SK-N-SH (cell line): ENCODE measurements around the gene HOMER2. TPM values are rescaled to one million over a fixed set of nuclear protein-coding genes. Genes with fewer than 3 reads are reported as not detected.

Experiments used
- CTCF ChIA-PET: fragments of 300-600, 350-600 bp; formaldehyde crosslinking; extraction: SDS; loops from one replicate; lab custom pipeline; 2021; lab: Yijun Ruan, JAX
- POLR2A ChIA-PET: fragments of 350-600 bp; sonication (Branson Sonifier 250); formaldehyde crosslinking; extraction: SDS; loops from one replicate; lab custom pipeline; 2020; ENCODE audit warnings: antibody characterized with exemption, inconsistent platforms; lab: Yijun Ruan, JAX
- DNase-seq: peaks from one replicate; pipeline ENCODE4 v3.0.0; 2012
- H2AFZ ChIP-seq: fragments of 200-600 bp; sonication (generic); 2 replicates; pipeline ENCODE4 v1.8.1; 2016; ENCODE audit warnings: antibody characterized with exemption, mild to moderate bottlenecking, low read depth
- H3F3A ChIP-seq: fragments of 200-600 bp; sonication (generic); replicated peaks from 2 replicates; pipeline ENCODE3; 2016; ENCODE audit warnings: antibody characterized with exemption, mild to moderate bottlenecking; ENCODE audit not compliant: insufficient read depth
- H3K27ac ChIP-seq, 2 experiments: fragments of 200-500 bp in 1 of 2; fragments of 200-600 bp in 1 of 2; sonication (Bioruptor generic) in 1 of 2; sonication (generic), shearing (Covaris generic) in 1 of 2; 2 replicates each; pipeline versions ENCODE4 v1.5.1 to v1.6.1; 2014 to 2016; ENCODE audit warnings: low read depth in 2 of 2, inconsistent platforms in 1 of 2, low read length in 1 of 2, mild to moderate bottlenecking in 1 of 2, mixed read lengths in 1 of 2
- H3K27me3 ChIP-seq: fragments of 200-600 bp; sonication (generic), shearing (Covaris generic); 2 replicates; pipeline ENCODE4 v1.6.1; 2016; ENCODE audit warnings: mixed run types; ENCODE audit not compliant: insufficient read depth
- H3K36me3 ChIP-seq, 2 experiments: fragments of 200-500 bp in 1 of 2; fragments of 200-600 bp in 1 of 2; sonication (Bioruptor generic) in 1 of 2; sonication (generic) in 1 of 2; replicated peaks in 1 of 2; 2 replicates each; pipeline versions ENCODE3 to v1.5.1; 2014 to 2016; ENCODE audit warnings: low read length in 1 of 2, mild to moderate bottlenecking in 1 of 2; ENCODE audit not compliant: insufficient read depth in 2 of 2, control insufficient read depth in 1 of 2
- H3K4me1 ChIP-seq, 2 experiments: fragments of 200-500 bp in 1 of 2; fragments of 200-600 bp in 1 of 2; sonication (Bioruptor generic) in 1 of 2; sonication (generic), shearing (Covaris generic) in 1 of 2; 2 replicates each; pipeline versions ENCODE4 v1.5.1 to v1.6.1; 2014 to 2016; ENCODE audit warnings: low read depth in 1 of 2, low read length in 1 of 2, mixed run types in 1 of 2; ENCODE audit not compliant: insufficient read depth in 2 of 2, control insufficient read depth in 1 of 2
- H3K4me2 ChIP-seq: fragments of 200-600 bp; sonication (generic), shearing (Covaris generic); 2 replicates; pipeline ENCODE4 v1.6.1; 2017; ENCODE audit warnings: mixed run types
- H3K4me3 ChIP-seq, 2 experiments: fragments of 200-500 bp in 1 of 2; fragments of 200-600 bp in 1 of 2; sonication (Bioruptor generic) in 1 of 2; sonication (generic), shearing (Covaris generic) in 1 of 2; 2 replicates each; pipeline versions ENCODE4 v1.5.1 to v1.8.1; 2014 to 2016; ENCODE audit warnings: low read depth in 2 of 2, inconsistent platforms in 1 of 2, low read length in 1 of 2, mild to moderate bottlenecking in 1 of 2, mixed read lengths in 1 of 2, moderate library complexity in 1 of 2
- H3K79me2 ChIP-seq: fragments of 200-600 bp; sonication (generic); 2 replicates; pipeline ENCODE4 v1.8.1; 2017; ENCODE audit warnings: mild to moderate bottlenecking; ENCODE audit not compliant: insufficient read depth
- H3K9ac ChIP-seq: fragments of 200-600 bp; sonication (generic); 2 replicates; pipeline ENCODE4 v1.6.1; 2017; ENCODE audit warnings: mixed run types
- H3K9me2 ChIP-seq: fragments of 200-600 bp; sonication (generic); 2 replicates; pipeline ENCODE4 v1.6.1; 2017; ENCODE audit warnings: mixed run types
- H3K9me3 ChIP-seq: fragments of 200-600 bp; sonication (generic); 2 replicates; pipeline ENCODE4 v1.6.1; 2017; ENCODE audit warnings: mixed run types, mild to moderate bottlenecking, moderate library complexity
- H4K20me1 ChIP-seq: fragments of 200-600 bp; sonication (generic); 2 replicates; pipeline ENCODE4 v1.6.1; 2017; ENCODE audit warnings: mild to moderate bottlenecking, mixed run types; ENCODE audit not compliant: insufficient read depth
- CHD2 ChIP-seq: fragments of 150-350 bp; IDR thresholded peaks from 2 replicates; pipeline ENCODE4 v1.6.1; 2018; ENCODE audit warnings: low read length; ENCODE audit not compliant: partially characterized antibody
- EP300 ChIP-seq, 2 experiments: IDR thresholded peaks; 2 replicates each; pipeline versions ENCODE4 v1.4.0 to v1.6.1; 2012; ENCODE audit warnings: borderline replicate concordance in 1 of 2, low read depth in 1 of 2, low read length in 1 of 2
- FOSL2 ChIP-seq: IDR thresholded peaks from 2 replicates; pipeline ENCODE4 v1.4.0; 2012; ENCODE audit warnings: low read depth, mild to moderate bottlenecking, moderate library complexity, borderline replicate concordance
- JUND ChIP-seq: IDR thresholded peaks from 2 replicates; pipeline ENCODE4 v1.4.0; 2012
- MAX ChIP-seq: IDR thresholded peaks from 2 replicates; pipeline ENCODE4 v1.4.0; 2012; ENCODE audit warnings: low read depth
- NFIC ChIP-seq: IDR thresholded peaks from 2 replicates; pipeline ENCODE4 v1.4.0; 2012; ENCODE audit warnings: borderline replicate concordance
- PBX3 ChIP-seq: IDR thresholded peaks from 2 replicates; pipeline ENCODE4; 2012
- POLR2AphosphoS5 ChIP-seq: IDR thresholded peaks from 2 replicates; pipeline ENCODE4 v1.6.1; 2012; ENCODE audit warnings: low read depth, low read length
- RAD21 ChIP-seq: IDR thresholded peaks from 2 replicates; pipeline ENCODE4 v1.6.1; 2012; ENCODE audit warnings: mild to moderate bottlenecking, low read length
- RCOR1 ChIP-seq: fragments of 150-350 bp; IDR thresholded peaks from 2 replicates; pipeline ENCODE4 v1.6.1; 2017; ENCODE audit warnings: antibody characterized with exemption, low read length
- REST ChIP-seq: IDR thresholded peaks from 2 replicates; pipeline ENCODE4 v1.6.1; 2012; ENCODE audit warnings: mild to moderate bottlenecking, low read depth, low read length, moderate library complexity
- RFX5 ChIP-seq: IDR thresholded peaks from 2 replicates; pipeline ENCODE4 v1.6.1; 2012; ENCODE audit warnings: mild to moderate bottlenecking, improper control_type of control experiment, low read length
- RXRA ChIP-seq: IDR thresholded peaks from 2 replicates; pipeline ENCODE4 v1.4.0; 2012; ENCODE audit warnings: low read depth, mild to moderate bottlenecking, borderline replicate concordance
- TAF1 ChIP-seq: IDR thresholded peaks from 2 replicates; pipeline ENCODE4 v1.6.1; 2012; ENCODE audit warnings: low read depth, mild to moderate bottlenecking, low read length, moderate library complexity, borderline replicate concordance
- TEAD4 ChIP-seq: IDR thresholded peaks from 2 replicates; pipeline ENCODE4 v1.4.0; 2012; ENCODE audit warnings: mild to moderate bottlenecking, borderline replicate concordance; ENCODE audit not compliant: insufficient read depth
- WGBS: methylation state at CpG from one replicate; pipeline ENCODE4 v1.1.6; 2017; ENCODE audit warnings: low lambda C conversion rate; 5-methylcytosine and 5-hydroxymethylcytosine counted together
- polyA plus RNA-seq, 3 experiments: library from polyadenylated mRNA; depleted of rRNA; stranded (reverse); fragments of >200 nt; gene quantifications; 2 replicates each; pipeline ENCODE4 v1.2.3, GENCODE V29; 2012

Gene HOMER2
- polyA plus RNA-seq, 1 of the 3 experiments (the other 2 are of a cell fraction): 7.3 TPM

GRCh38 chr15:82918607-82919230 is 33.8 kb downstream of the HOMER2 start:
- no peak for DNase-seq
- H4K20me1 ChIP-seq: no peaks in the 10 kb centered on the region
- H3K9me2 ChIP-seq: no peaks in the 10 kb centered on the region
- H3K27ac ChIP-seq: no peak overlapping the region
- H3K9me3 ChIP-seq: no peaks in the 10 kb centered on the region
- H3F3A ChIP-seq: no peaks in the 10 kb centered on the region
- no peak overlapping the region for H3K4me2 ChIP-seq
- no peak overlapping the region for H3K9ac ChIP-seq
- H3K27me3 ChIP-seq: no peaks in the 10 kb centered on the region
- WGBS: 85% methylated on average over 6 of the region's 6 CpGs
- ChIA-PET POLR2A (no interaction called here), CTCF (no interaction called here)
- H2AFZ ChIP-seq: no peak overlapping the region
- H3K79me2 ChIP-seq: no peaks in the 10 kb centered on the region
- no peaks in the 10 kb centered on the region for H3K36me3 ChIP-seq
- H3K4me1 ChIP-seq: peaks cover 0 to 2% of the 10 kb centered on the region in 2 experiments; a peak in 1 of 4 replicates
- no peak overlapping the region for H3K4me3 ChIP-seq
- TF ChIP-seq CHD2 (no peak), TEAD4 (no peak), PBX3 (no peak), JUND (no peak), NFIC (no peak)

GRCh38 chr15:82918162-82918561 is 34.4 kb downstream of the HOMER2 start:
- WGBS: 62% methylated on average over 5 of the region's 6 CpGs
- DNase-seq: no peak
- Histone ChIP-seq H2AFZ (no peak overlapping the region), H3K79me2 (no peaks in the 10 kb centered on the region), H3K36me3 (no peaks in the 10 kb centered on the region), H3K27ac (no peak overlapping the region), H3K9me3 (no peaks in the 10 kb centered on the region), H3K27me3 (no peaks in the 10 kb centered on the region), H3K9ac (no peak overlapping the region), H3K4me2 (no peak overlapping the region), H3K4me3 (no peak overlapping the region), H3F3A (no peaks in the 10 kb centered on the region), H3K4me1 (peaks cover 0 to 2% of the 10 kb centered on the region in 2 experiments; a peak in 1 of 4 replicates), H3K9me2 (no peaks in the 10 kb centered on the region), H4K20me1 (no peaks in the 10 kb centered on the region)
- ChIA-PET POLR2A (no interaction called here), CTCF (no interaction called here)
- TF ChIP-seq RFX5 (no peak), PBX3 (no peak), POLR2AphosphoS5 (no peak), REST (no peak), TAF1 (no peak), RCOR1 (no peak), JUND (no peak), RXRA (no peak), RAD21 (no peak), FOSL2 (no peak), EP300 (IDR thresholded peaks at IDR 0.05; ENCODE audit: borderline replicate concordance in 1 of 2, low read depth in 1 of 2, low read length in 1 of 2) (no peak), MAX (no peak)
